MM.1S (cell line): ENCODE results near the gene AGAP1.

Source experiments
- EZH2 ChIP-seq: fragments of 300-600 bp; sonication (generic); optimal IDR thresholded peaks from 2 replicates; pipeline ENCODE3; 2017; ENCODE audit warnings: low read depth, mild to moderate bottlenecking, antibody characterized with exemption, low read length, mixed read lengths
- EZH2phosphoT487 ChIP-seq: fragments of 300-600 bp; sonication (generic); IDR thresholded peaks from 2 replicates; pipeline ENCODE4 v1.6.1; 2018; ENCODE audit warnings: antibody characterized with exemption, low read length
- TF ChIP-seq, protein P1 (sequence below): fragments of 300-600 bp; sonication (generic); IDR thresholded peaks from 2 replicates; pipeline ENCODE4 v1.5.1; 2016; ENCODE audit warnings: antibody characterized with exemption, low read length, mixed read lengths

DNA sequence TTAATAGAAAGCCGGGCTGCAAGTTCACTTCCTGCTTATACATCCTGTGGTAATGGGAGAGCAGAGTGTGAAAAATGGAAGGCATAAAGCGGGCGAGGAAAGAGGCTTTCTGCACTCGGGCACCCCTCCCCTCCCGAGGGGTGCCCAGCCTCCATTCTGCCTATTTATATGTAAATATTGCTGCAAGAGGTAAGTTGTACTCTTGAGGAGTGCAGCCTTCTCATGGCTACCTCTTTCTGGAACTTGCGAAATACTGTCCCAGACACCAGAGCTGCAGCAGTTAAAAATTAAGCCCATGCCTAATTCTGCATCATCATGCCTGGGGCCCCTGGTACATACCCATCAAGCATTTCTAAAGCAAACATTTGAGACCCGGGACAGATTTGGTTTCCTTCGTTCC lies 518.3 kb downstream of the AGAP1 start:
- TF ChIP-seq, protein P1, sequence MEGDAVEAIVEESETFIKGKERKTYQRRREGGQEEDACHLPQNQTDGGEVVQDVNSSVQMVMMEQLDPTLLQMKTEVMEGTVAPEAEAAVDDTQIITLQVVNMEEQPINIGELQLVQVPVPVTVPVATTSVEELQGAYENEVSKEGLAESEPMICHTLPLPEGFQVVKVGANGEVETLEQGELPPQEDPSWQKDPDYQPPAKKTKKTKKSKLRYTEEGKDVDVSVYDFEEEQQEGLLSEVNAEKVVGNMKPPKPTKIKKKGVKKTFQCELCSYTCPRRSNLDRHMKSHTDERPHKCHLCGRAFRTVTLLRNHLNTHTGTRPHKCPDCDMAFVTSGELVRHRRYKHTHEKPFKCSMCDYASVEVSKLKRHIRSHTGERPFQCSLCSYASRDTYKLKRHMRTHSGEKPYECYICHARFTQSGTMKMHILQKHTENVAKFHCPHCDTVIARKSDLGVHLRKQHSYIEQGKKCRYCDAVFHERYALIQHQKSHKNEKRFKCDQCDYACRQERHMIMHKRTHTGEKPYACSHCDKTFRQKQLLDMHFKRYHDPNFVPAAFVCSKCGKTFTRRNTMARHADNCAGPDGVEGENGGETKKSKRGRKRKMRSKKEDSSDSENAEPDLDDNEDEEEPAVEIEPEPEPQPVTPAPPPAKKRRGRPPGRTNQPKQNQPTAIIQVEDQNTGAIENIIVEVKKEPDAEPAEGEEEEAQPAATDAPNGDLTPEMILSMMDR, result no peak
- TF ChIP-seq EZH2phosphoT487 (no peak), EZH2 (no peak)
